Mesenchymal stem cell (in vitro differentiated cells and primary cell): ENCODE data around the gene FAM193B.

ENCODE experiments used
- DNase-seq: peaks from one replicate; pipeline ENCODE4 v3.0.0-alpha.2; 2013
- H2AFZ ChIP-seq: one replicate; pipeline ENCODE4 v1.6.1; 2013; ENCODE audit warnings: low read depth, mild to moderate bottlenecking, control low read depth, inconsistent platforms, low read length, moderate library complexity
- H2AK5ac ChIP-seq: 2 replicates; pipeline ENCODE4 v1.6.1; 2013; ENCODE audit warnings: low read length, moderate library complexity, mild to moderate bottlenecking, inconsistent platforms; ENCODE audit not compliant: severe bottlenecking
- H2BK120ac ChIP-seq: one replicate; pipeline ENCODE4 v1.6.1; 2013; ENCODE audit warnings: low read depth, mild to moderate bottlenecking, inconsistent platforms, low read length, moderate library complexity
- H2BK12ac ChIP-seq, 2 experiments: one replicate each; pipeline ENCODE4 v1.6.1; 2013; ENCODE audit warnings: inconsistent platforms in 2 of 2, low read length in 2 of 2, mild to moderate bottlenecking in 2 of 2, moderate library complexity in 2 of 2, control low read depth in 1 of 2
- H2BK15ac ChIP-seq: one replicate; pipeline ENCODE4 v1.6.1; 2013; ENCODE audit warnings: mild to moderate bottlenecking, low read depth, inconsistent platforms; ENCODE audit not compliant: poor library complexity, severe bottlenecking
- H2BK5ac ChIP-seq: 2 replicates; pipeline ENCODE4 v1.6.1; 2013; ENCODE audit warnings: low read depth, mild to moderate bottlenecking, low read length, control low read depth, inconsistent platforms; ENCODE audit not compliant: poor library complexity, severe bottlenecking
- H3K14ac ChIP-seq, 2 experiments: one replicate each; pipeline ENCODE4 v1.6.1; 2013; ENCODE audit warnings: inconsistent platforms in 2 of 2, low read length in 2 of 2, control low read depth in 1 of 2, mild to moderate bottlenecking in 1 of 2, moderate library complexity in 1 of 2
- H3K18ac ChIP-seq, 2 experiments: one replicate each; pipeline ENCODE4 v1.6.1; 2013; ENCODE audit warnings: inconsistent platforms in 2 of 2, low read length in 2 of 2, control low read depth in 1 of 2, low read depth in 1 of 2, mild to moderate bottlenecking in 1 of 2
- H3K23ac ChIP-seq, 2 experiments: one replicate each; pipeline ENCODE4 v1.6.1; 2013; ENCODE audit warnings: inconsistent platforms in 2 of 2, low read length in 2 of 2, mild to moderate bottlenecking in 2 of 2, moderate library complexity in 2 of 2, control low read depth in 1 of 2
- H3K27ac ChIP-seq: 2 replicates; pipeline ENCODE4 v1.5.1; 2013; ENCODE audit warnings: mild to moderate bottlenecking, moderate library complexity, low read length, control low read depth, inconsistent platforms; ENCODE audit not compliant: poor library complexity, severe bottlenecking
- H3K27me3 ChIP-seq, 2 experiments: 2 replicates each; pipeline versions ENCODE4 v1.6.1 to v1.7.0; 2013; ENCODE audit warnings: low read length in 2 of 2, mild to moderate bottlenecking in 2 of 2, moderate library complexity in 2 of 2, control low read depth in 1 of 2, inconsistent platforms in 1 of 2; ENCODE audit not compliant: control insufficient read depth in 1 of 2, insufficient read depth in 1 of 2
- H3K36me3 ChIP-seq, 2 experiments: 2 replicates each; pipeline versions ENCODE4 v1.6.1 to v1.7.0; 2013; ENCODE audit warnings: low read length in 2 of 2, control low read depth in 1 of 2, inconsistent platforms in 1 of 2, low read depth in 1 of 2, mild to moderate bottlenecking in 1 of 2; ENCODE audit not compliant: insufficient read depth in 2 of 2, control insufficient read depth in 1 of 2
- H3K4ac ChIP-seq, 2 experiments: one replicate each; pipeline ENCODE4 v1.6.1; 2013; ENCODE audit warnings: inconsistent platforms in 2 of 2, low read length in 2 of 2, mild to moderate bottlenecking in 2 of 2, moderate library complexity in 2 of 2, control low read depth in 1 of 2, low read depth in 1 of 2
- H3K4me1 ChIP-seq: 2 replicates; pipeline ENCODE4 v1.6.1; 2013; ENCODE audit warnings: low read depth, low read length, control low read depth; ENCODE audit not compliant: control insufficient read depth, insufficient read depth
- H3K4me2 ChIP-seq: 2 replicates; pipeline ENCODE4 v1.6.1; 2013; ENCODE audit warnings: low read length, mild to moderate bottlenecking, inconsistent platforms; ENCODE audit not compliant: poor library complexity, severe bottlenecking
- H3K4me3 ChIP-seq, 2 experiments: 2 replicates each; pipeline versions ENCODE4 v1.5.1 to v1.7.0; 2013; ENCODE audit warnings: low read length in 2 of 2, mild to moderate bottlenecking in 2 of 2, control low read depth in 1 of 2, low read depth in 1 of 2; ENCODE audit not compliant: insufficient read depth in 1 of 2
- H3K79me1 ChIP-seq: replicated peaks from 2 replicates; pipeline ENCODE4 v1.6.1; 2013; ENCODE audit warnings: mild to moderate bottlenecking, control low read depth, low read length, inconsistent platforms; ENCODE audit not compliant: poor library complexity, severe bottlenecking
- H3K9ac ChIP-seq: 2 replicates; pipeline ENCODE4 v1.7.0; 2013; ENCODE audit warnings: mild to moderate bottlenecking, low read length, moderate library complexity
- H3K9me3 ChIP-seq: 2 replicates; pipeline ENCODE4 v1.7.0; 2013; ENCODE audit warnings: mild to moderate bottlenecking, low read length; ENCODE audit not compliant: control insufficient read depth
- H4K8ac ChIP-seq: one replicate; pipeline ENCODE4 v1.6.1; 2013; ENCODE audit warnings: inconsistent platforms, mild to moderate bottlenecking, low read length, moderate library complexity
- H4K91ac ChIP-seq: one replicate; pipeline ENCODE4 v1.6.1; 2013; ENCODE audit warnings: mild to moderate bottlenecking, low read length, inconsistent platforms
- WGBS: methylation state at CpG from one replicate; pipeline ENCODE4 v1.1.7; 2013; ENCODE audit warnings: mixed read lengths; 5-methylcytosine and 5-hydroxymethylcytosine counted together

The FAM193B gene

DNA sequence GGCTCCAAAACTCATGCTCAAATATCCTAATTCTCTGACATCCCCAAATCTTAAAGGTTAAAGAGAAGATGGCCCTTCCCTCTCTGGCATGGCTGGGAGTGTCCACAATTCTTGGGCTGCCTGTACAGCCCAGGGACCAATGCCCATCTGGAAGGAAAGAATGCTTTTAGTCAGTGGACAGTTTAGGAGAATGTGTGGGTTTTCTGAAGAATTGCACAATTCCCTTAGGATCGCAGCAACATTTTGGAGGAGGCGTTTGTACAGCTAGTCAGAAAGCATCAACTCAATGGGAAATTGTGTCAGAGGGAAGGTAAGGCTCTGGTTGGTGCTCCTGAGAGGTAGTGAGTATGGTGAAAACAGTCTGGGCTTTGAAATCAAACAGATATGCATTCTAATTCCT is 15.0 kb downstream of the FAM193B start:
- Histone ChIP-seq H3K36me3 (peaks cover 19 to 46% of the 10 kb centered on the region in 2 experiments), H4K91ac (no peak overlapping the region), H3K27me3 (no peaks in the 10 kb centered on the region), H4K8ac (no peak overlapping the region), H3K9ac (peak overlapping the region; percentile 26), H3K9me3 (no peaks in the 10 kb centered on the region), H3K27ac (no peak overlapping the region), H3K14ac (no peak overlapping the region), H2BK15ac (no peak overlapping the region), H3K4me1 (peaks cover 27% of the 10 kb centered on the region), H3K4me2 (no peak overlapping the region), H2BK5ac (no peak overlapping the region), H3K18ac (no peak overlapping the region), H3K79me1 (peaks cover 8% of the 10 kb centered on the region), H2AK5ac (peak overlapping the region; percentile 35), H2BK120ac (no peak overlapping the region), H2AFZ (no peak overlapping the region), H3K4ac (no peak overlapping the region), H3K4me3 (peak overlapping the region in 1 of 2 experiments; percentile 23), H2BK12ac (no peak overlapping the region), H3K23ac (peak overlapping the region in 1 of 2 experiments; percentile 26)
- peak; percentile 81 for DNase-seq
- 63% methylated on average over 2 of the region's 2 CpGs for WGBS

- Histone ChIP-seq H3K4me3 (no peak overlapping the region), H3K14ac (no peak overlapping the region), H3K36me3 (peaks cover 20 to 49% of the 10 kb centered on the region in 2 experiments), H3K18ac (peak overlapping the region; percentile 78 to 85), H3K79me1 (peaks cover 8% of the 10 kb centered on the region), H2BK15ac (no peak overlapping the region), H4K91ac (peak overlapping the region; percentile 5), H4K8ac (peak overlapping the region; percentile 42), H3K27me3 (no peaks in the 10 kb centered on the region), H3K23ac (no peak overlapping the region), H2AFZ (no peak overlapping the region), H2BK120ac (no peak overlapping the region), H3K4me1 (peaks cover 27% of the 10 kb centered on the region), H2BK12ac (peak overlapping the region; percentile 37 to 91), H3K9me3 (no peaks in the 10 kb centered on the region), H2BK5ac (no peak overlapping the region), H3K4ac (peak overlapping the region; percentile 2 to 5), H3K4me2 (no peak overlapping the region), H2AK5ac (peak overlapping the region; percentile 99), H3K27ac (no peak overlapping the region), H3K9ac (peak overlapping the region; percentile 26)
- DNase-seq, result no peak
- 96% methylated on average over 9 of the region's 10 CpGs for WGBS
Observed at GRCh38 chr5:177538876-177539275, 15.5 kb downstream of the FAM193B start.

- no peak overlapping the region for H2AFZ ChIP-seq
- H3K4me2 ChIP-seq, result peak overlapping the region; percentile 18
- H3K9ac ChIP-seq, result peak overlapping the region; percentile 55
- DNase-seq, result peak; percentile 92
- peak overlapping the region; percentile 78 to 85 for H3K18ac ChIP-seq
- peak overlapping the region; percentile 68 to 91 for H2BK12ac ChIP-seq
- H4K8ac ChIP-seq, result peak overlapping the region; percentile 67
- peak overlapping the region; percentile 99 for H2AK5ac ChIP-seq
- peak overlapping the region in 1 of 2 experiments; percentile 8 for H3K14ac ChIP-seq
- WGBS, result 21% methylated on average over 13 of the region's 15 CpGs
- H2BK15ac ChIP-seq, result peak overlapping the region; percentile 70
- peak overlapping the region; percentile 96 for H3K27ac ChIP-seq
- H3K36me3 ChIP-seq, result peaks cover 30 to 58% of the 10 kb centered on the region in 2 experiments
- peaks cover 10% of the 10 kb centered on the region for H3K79me1 ChIP-seq
- H3K4me3 ChIP-seq, result peak overlapping the region in 1 of 2 experiments; percentile 58
- H3K4ac ChIP-seq, result peak overlapping the region; percentile 2 to 5
- H3K23ac ChIP-seq, result no peak overlapping the region
- no peaks in the 10 kb centered on the region for H3K9me3 ChIP-seq
- H4K91ac ChIP-seq, result peak overlapping the region; percentile 84
- peaks cover 25% of the 10 kb centered on the region for H3K4me1 ChIP-seq
- H2BK5ac ChIP-seq, result peak overlapping the region; percentile 89
- no peaks in the 10 kb centered on the region for H3K27me3 ChIP-seq
- peak overlapping the region; percentile 62 for H2BK120ac ChIP-seq
Observed at GRCh38 chr5:177537389-177538361, 16.7 kb downstream of the FAM193B start.

DNA sequence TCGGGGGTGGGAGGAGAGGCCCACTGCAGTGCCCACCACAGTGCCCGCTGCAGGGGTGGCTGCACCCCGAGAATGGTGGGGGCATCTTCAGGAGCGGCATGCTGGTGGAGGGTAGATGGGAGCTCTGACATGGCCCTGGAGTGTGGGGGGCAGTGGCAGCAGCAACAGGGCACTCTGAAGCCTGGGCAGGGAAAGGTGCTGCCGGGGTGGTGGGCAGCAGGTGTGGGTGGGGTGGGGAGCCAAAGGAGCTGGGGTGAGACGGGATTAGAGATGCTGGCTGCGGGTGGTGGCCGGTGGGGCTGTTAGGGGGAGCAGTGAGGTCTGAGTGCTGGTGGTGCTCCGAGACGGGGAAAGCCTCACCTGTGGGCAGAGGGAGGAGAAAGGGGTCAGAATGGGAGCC is 18.0 kb downstream of the FAM193B start:
- Histone ChIP-seq H2BK5ac (no peak overlapping the region), H3K9ac (peak overlapping the region; percentile 55), H3K79me1 (peaks cover 21% of the 10 kb centered on the region), H3K23ac (no peak overlapping the region), H2AFZ (no peak overlapping the region), H3K18ac (peak overlapping the region in 1 of 2 experiments; percentile 31), H3K4me3 (no peak overlapping the region), H3K4me1 (peaks cover 25% of the 10 kb centered on the region), H4K8ac (peak overlapping the region; percentile 20), H2BK12ac (peak overlapping the region in 1 of 2 experiments; percentile 2), H3K27ac (peak overlapping the region; percentile 96), H3K27me3 (no peaks in the 10 kb centered on the region), H4K91ac (peak overlapping the region; percentile 4), H2BK120ac (no peak overlapping the region), H3K36me3 (peaks cover 43 to 64% of the 10 kb centered on the region in 2 experiments), H2AK5ac (peak overlapping the region; percentile 58), H3K4ac (no peak overlapping the region), H3K14ac (peak overlapping the region in 1 of 2 experiments; percentile 18), H3K4me2 (no peak overlapping the region), H3K9me3 (no peaks in the 10 kb centered on the region), H2BK15ac (no peak overlapping the region)
- 98% methylated on average over 10 of the region's 10 CpGs for WGBS
- DNase-seq, result no peak
